Measurements from ENCODE around the gene AARS1. TPM values are rescaled to one million over a fixed set of nuclear protein-coding genes. Genes with fewer than 3 reads are reported as not detected.

AARS1 gene
- total RNA-seq, 1 experiment from 2014 or later, result 180 TPM

DNA sequence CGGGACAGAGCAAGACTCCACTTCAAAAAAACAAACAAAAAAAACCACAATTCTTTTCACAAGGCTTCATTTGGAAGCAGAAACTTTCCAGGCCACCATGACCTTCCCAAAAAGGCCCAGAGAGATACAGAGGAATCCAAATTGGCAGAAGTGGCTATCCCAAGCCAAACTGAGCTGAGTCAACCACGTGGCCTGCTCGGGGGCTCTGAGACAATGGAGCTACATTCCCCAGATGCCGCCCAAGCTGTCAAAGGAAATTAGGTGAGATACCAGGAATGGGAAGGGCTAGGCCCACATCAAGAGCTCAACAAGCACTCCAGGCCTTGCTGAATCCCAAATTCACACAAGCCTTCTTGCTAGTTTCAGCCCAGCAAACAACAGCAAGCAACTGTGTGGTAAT lies 31.9 kb downstream of the AARS1 start:
- no peak overlapping the region for H3K4me3 ChIP-seq
- no peak overlapping the region for H3K27ac ChIP-seq
- no TSS peak for BruUV-seq (replicated peaks)
- no peak for DNase-seq
- no peaks in the 10 kb centered on the region for H3K4me1 ChIP-seq (replicated peaks; ENCODE audit: insufficient read depth)
- no peaks in the 10 kb centered on the region; the same call in 1 of the 2 replicates for H3K79me2 ChIP-seq (ENCODE audit: low read depth)
- ChIA-PET POLR2A (ENCODE audit: unreplicated experiment) (no interaction called here), CTCF (no interaction called here)
- no peaks in the 10 kb centered on the region for H3K27me3 ChIP-seq (ENCODE audit: insufficient read depth, low read depth)
- peaks cover 57% of the 10 kb centered on the region for H3F3A ChIP-seq (ENCODE audit: insufficient read depth, low read depth)
- intact Hi-C loops (cut with micrococcal nuclease; ENCODE audit: unreplicated experiment), result no loop called here
- H3K9me2 ChIP-seq (ENCODE audit: insufficient read depth), result no peaks in the 10 kb centered on the region
- TF ChIP-seq EZH2 (IDR thresholded peaks at IDR 0.05; ENCODE audit: low read depth), result no peak
- TF ChIP-seq, protein P1, sequence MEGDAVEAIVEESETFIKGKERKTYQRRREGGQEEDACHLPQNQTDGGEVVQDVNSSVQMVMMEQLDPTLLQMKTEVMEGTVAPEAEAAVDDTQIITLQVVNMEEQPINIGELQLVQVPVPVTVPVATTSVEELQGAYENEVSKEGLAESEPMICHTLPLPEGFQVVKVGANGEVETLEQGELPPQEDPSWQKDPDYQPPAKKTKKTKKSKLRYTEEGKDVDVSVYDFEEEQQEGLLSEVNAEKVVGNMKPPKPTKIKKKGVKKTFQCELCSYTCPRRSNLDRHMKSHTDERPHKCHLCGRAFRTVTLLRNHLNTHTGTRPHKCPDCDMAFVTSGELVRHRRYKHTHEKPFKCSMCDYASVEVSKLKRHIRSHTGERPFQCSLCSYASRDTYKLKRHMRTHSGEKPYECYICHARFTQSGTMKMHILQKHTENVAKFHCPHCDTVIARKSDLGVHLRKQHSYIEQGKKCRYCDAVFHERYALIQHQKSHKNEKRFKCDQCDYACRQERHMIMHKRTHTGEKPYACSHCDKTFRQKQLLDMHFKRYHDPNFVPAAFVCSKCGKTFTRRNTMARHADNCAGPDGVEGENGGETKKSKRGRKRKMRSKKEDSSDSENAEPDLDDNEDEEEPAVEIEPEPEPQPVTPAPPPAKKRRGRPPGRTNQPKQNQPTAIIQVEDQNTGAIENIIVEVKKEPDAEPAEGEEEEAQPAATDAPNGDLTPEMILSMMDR (conservative IDR thresholded peaks at IDR 0.05), result no peak
- no peak overlapping the region for H3K4me2 ChIP-seq
- peaks cover 83% of the 10 kb centered on the region for H4K20me1 ChIP-seq (ENCODE audit: insufficient read depth)
- H3K9me3 ChIP-seq (ENCODE audit: insufficient read depth, low read depth), result no peaks in the 10 kb centered on the region
- peaks cover 54% of the 10 kb centered on the region for H3K36me3 ChIP-seq (ENCODE audit: low read depth)
- no peak overlapping the region for H2AFZ ChIP-seq

DNA sequence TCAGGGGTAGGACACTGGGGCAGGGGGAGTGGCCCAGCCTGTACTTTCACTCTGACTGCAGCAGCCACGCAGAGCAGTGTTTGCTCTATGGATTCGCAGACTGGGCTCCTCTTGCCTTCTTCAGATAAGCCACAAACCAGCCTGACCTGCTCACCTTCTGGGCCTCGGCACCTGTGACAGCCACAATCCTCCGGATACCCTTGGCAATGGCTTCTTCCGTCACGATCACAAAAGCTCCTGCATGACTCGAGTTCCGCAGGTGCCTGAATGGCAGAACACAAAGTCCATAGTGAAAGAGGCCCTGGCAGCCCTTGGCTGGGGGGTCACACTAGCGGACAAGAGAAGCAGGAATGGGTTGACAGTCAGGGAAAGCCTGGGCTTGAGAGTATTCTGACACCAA lies 33.7 kb downstream of the AARS1 start:
- H3K79me2 ChIP-seq (ENCODE audit: low read depth), result peaks cover 5% of the 10 kb centered on the region
- no peaks in the 10 kb centered on the region for H3K4me1 ChIP-seq (replicated peaks; ENCODE audit: insufficient read depth)
- H3K4me2 ChIP-seq, result no peak overlapping the region
- H3K9me3 ChIP-seq (ENCODE audit: insufficient read depth, low read depth), result no peaks in the 10 kb centered on the region
- H4K20me1 ChIP-seq (ENCODE audit: insufficient read depth), result peaks cover 75% of the 10 kb centered on the region
- CTCF ChIA-PET, result interaction anchor here (0.7 to 1.0 kb wide), 3 partner anchors 43 to 491 kb away, joined by 3 to 11 read pairs (median 6); partner anchors contain the start of gene DDX19B
- no peak overlapping the region for H3K27ac ChIP-seq
- H3K36me3 ChIP-seq (ENCODE audit: low read depth), result peaks cover 41% of the 10 kb centered on the region
- POLR2A ChIA-PET (ENCODE audit: unreplicated experiment), result no interaction called here
- TF ChIP-seq, protein P1 (conservative IDR thresholded peaks at IDR 0.05), result no peak
- no peak for TF ChIP-seq EZH2 (IDR thresholded peaks at IDR 0.05; ENCODE audit: low read depth)
- no peak overlapping the region for H3K4me3 ChIP-seq
- H3F3A ChIP-seq (ENCODE audit: insufficient read depth, low read depth), result peaks cover 54% of the 10 kb centered on the region
- no peak overlapping the region for H2AFZ ChIP-seq
- no peaks in the 10 kb centered on the region for H3K27me3 ChIP-seq (ENCODE audit: insufficient read depth, low read depth)
- no TSS peak for BruUV-seq (replicated peaks)
- H3K9me2 ChIP-seq (ENCODE audit: insufficient read depth), result no peaks in the 10 kb centered on the region
- no peak for DNase-seq
- intact Hi-C loops (cut with micrococcal nuclease; ENCODE audit: unreplicated experiment), result no loop called here

DNA sequence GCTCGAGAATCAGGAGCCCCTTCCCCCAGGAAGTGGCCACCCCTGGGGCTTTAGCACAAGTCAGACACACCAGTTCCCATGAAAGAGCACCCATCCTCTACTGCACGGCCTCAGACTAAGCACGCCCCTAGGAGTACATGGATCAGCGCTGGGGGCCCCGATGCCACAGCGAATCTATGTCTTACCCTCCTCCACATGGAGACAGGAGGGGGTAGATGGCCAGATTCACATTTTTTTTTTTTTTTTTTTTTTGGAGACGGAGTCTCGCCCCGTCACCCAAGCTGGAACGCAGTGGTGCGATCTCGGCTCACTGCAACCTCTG lies 34.4 kb downstream of the AARS1 start:
- Histone ChIP-seq H3K27me3 (ENCODE audit: insufficient read depth, low read depth) (no peaks in the 10 kb centered on the region), H3K79me2 (ENCODE audit: low read depth) (peaks cover 11% of the 10 kb centered on the region), H3K36me3 (ENCODE audit: low read depth) (peaks cover 36% of the 10 kb centered on the region), H3K9me2 (ENCODE audit: insufficient read depth) (no peaks in the 10 kb centered on the region), H3K27ac (no peak overlapping the region), H2AFZ (no peak overlapping the region), H4K20me1 (ENCODE audit: insufficient read depth) (peaks cover 71% of the 10 kb centered on the region), H3K4me2 (no peak overlapping the region), H3K9me3 (ENCODE audit: insufficient read depth, low read depth) (no peaks in the 10 kb centered on the region), H3F3A (ENCODE audit: insufficient read depth, low read depth) (peaks cover 48% of the 10 kb centered on the region), H3K4me3 (no peak overlapping the region), H3K4me1 (replicated peaks; ENCODE audit: insufficient read depth) (peaks cover 4% of the 10 kb centered on the region; the same call in 1 of the 2 replicates)
- ChIA-PET POLR2A (ENCODE audit: unreplicated experiment) (no interaction called here), CTCF (interaction anchor here (0.7 kb wide), 2 partner anchors 310 to 492 kb away, joined by 6 to 11 read pairs; no protein-coding TSS in a partner anchor)
- no peak for DNase-seq
- intact Hi-C loops (cut with micrococcal nuclease; ENCODE audit: unreplicated experiment), result no loop called here
- TF ChIP-seq EZH2 (IDR thresholded peaks at IDR 0.05; ENCODE audit: low read depth), result no peak
- TF ChIP-seq, protein P1 (conservative IDR thresholded peaks at IDR 0.05), result no peak
- no TSS peak for BruUV-seq (replicated peaks)
